ENCODE measurements around the gene ARHGAP15.

GRCh38 chr2:143480086-143480485 lies 350.9 kb downstream of the ARHGAP15 start:
- TF ChIP-seq CTCF (IDR thresholded peaks at IDR 0.05) (no peak), POLR2AphosphoS5 (IDR thresholded peaks at IDR 0.05) (no peak), POLR2A (IDR thresholded peaks at IDR 0.05) (no peak)
